GM18909 (cell line): Measurements from ENCODE around the gene ZCCHC14.
"Not testable (repeated sequence)": the region's sequence is repeated elsewhere in the genome, so short reads cannot be mapped to it uniquely, and the experiment has no call there.

Source experiments
- ATAC-seq: cut with Tn5 transposase; IDR thresholded peaks from one replicate; pipeline ENCODE4 v1.9.1; 2021; ENCODE audit warnings: mild to moderate bottlenecking; ENCODE audit not compliant: unreplicated experiment, poor library complexity

ZCCHC14 gene

DNA sequence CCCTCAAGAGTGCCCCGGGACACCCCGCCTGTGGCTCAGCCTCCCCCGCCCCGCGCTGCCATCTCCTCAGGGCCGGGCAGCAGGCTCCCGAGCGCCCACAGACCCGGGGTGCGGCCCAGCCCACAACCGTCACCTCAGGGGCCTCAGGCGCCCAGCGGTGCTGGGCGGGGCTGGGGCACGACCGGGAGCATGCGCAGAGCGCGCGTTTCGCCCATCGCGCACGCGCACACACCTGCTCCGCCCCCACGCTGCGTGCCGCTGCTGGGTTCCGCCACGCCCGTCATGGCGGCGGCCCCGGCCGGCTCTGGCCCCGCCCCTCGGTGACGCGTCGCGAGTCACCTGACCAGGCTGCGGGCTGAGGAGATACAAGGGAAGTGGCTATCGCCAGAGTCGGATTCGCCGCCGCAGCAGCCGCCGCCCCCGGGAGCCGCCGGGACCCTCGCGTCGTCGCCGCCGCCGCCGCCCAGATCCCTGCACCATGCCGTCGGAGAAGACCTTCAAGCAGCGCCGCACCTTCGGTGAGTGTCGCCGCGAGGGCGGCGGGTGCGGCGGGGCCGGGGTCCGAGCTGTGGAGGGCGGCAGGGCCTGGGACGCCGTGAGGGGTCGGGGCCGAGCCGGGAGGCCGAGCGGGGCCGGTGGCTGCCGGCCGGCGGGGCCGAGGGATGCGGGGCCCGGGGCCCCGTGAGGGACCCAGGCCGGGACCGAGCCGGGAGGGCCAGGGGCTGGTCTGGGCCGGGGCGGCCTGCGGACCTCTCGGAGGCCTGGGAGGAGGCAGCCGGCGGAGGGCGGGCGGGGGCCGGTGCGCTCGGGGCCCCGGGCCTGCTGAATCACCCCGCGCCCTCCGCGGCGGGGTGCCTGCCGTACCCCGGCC is 100.6 kb downstream of the ZCCHC14 start, which contains the start of gene MAP1LC3B:
MAP1LC3B (plus strand) TSS at position 387 of the 871 bp plus-strand sequence; CDS start at position 479, 92 bp downstream.
- peak; percentile 63 for ATAC-seq

DNA sequence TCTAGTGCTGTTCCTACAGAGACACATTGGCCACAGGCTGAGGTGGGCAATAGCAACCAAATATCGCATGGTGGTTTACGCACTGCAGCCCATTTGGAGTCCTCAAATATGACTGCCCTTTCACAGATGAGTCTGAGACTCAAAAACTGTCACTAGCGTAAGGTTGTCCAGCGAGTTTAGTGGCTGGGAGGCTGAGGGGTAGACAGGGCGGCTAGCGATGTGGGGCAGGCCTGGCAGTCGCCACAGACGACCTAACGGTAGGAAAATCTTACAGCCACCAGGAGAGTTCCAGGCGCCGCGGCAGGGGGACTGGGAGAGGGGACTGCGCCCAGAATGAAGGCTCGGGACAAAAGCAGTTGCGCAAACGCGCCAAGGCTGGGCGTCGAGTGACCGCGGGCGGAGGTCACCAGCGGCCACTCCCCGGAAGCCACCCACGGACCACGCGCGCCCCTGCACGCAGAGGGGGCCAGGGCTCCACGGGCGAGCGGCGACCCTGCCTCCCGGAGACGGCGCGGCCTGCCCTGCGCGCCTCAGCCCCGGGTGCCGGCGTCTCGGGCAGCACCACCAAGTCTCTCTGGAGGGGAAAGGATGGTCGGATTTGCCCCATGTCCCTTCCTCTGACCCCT is 101.4 kb downstream of the ZCCHC14 start:
- no peak for ATAC-seq

DNA sequence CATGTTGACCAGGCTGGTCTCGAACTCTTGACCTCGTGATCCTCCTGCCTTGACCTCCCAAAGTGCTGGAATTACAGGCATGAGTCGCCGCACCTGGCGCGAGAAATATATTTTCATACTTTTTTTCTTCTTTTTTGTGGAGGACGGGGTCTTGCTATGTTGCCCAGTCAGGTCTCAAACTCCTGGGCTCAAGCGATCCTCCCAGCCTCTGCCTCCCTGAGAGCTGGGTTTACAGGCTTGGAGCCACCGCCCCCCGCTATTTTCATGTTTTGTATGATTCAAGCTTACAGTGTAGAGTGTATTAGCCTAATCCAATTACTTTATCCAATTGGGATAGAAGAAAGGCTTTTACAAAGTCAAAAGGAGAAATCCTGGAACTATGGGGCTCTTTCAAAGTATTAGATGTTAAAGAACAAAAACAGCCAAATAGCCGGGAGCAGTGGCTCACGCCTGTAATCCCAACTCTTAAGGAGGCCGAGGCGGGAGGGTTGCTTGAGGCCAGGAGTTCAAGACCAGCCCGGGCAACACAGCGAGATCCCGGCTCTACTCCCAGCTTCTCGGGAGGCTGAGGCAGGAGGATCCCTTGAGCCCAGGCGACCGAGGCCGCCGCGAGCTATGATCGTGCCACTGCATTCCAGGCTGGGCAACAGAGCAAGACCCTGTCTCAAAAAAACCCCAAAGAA is 102.0 kb downstream of the ZCCHC14 start:
- ATAC-seq: no peak

- ATAC-seq: not testable (repeated sequence)
Observed at GRCh38 chr16:87389914-87390313, 102.9 kb downstream of the ZCCHC14 start.

GRCh38 chr16:87389245-87389644 is 103.6 kb downstream of the ZCCHC14 start:
- ATAC-seq: no peak

- no peak for ATAC-seq
Observed at GRCh38 chr16:87388818-87389134, 104.0 kb downstream of the ZCCHC14 start.

DNA sequence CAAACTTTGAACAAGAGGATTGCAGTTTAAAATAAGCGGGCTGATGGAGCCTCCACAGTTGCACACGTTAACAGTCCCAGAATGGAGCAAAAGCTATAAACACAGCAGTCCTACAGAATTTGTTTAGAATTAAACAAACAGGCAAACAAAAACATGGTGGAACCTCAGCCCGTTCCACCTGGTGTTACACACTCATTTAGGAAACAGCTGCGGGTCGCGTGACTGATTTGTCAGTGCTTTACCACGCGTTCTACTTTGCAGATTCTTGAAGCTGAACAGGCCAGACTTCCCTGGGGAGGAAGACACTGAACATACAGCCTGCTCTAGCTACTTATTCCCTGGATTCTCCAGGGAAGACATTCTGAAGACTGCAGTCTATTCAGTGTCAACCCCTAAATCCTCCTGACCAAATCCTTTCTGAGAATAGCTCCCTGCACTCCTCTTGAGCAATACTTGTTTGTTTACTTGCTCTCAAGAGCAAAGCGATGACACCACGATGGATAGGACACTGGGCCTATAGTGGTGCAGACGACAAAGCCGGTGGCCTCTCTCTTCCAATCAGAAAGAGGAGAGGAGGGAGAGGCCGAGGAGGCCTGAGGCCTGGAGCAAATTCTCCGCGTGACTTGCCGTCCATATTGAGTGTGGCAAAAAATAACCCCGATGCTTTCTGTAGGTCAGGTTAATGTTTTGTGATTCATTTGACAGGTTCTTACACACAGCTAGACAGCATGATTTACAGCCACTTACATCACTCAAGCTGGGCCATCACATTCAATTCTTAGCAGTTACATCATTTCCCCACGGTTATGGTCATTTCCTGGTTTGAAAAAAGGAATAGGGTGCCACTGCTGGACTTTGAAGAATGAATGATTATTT is 104.6 kb downstream of the ZCCHC14 start:
- peak; percentile 56 for ATAC-seq

DNA sequence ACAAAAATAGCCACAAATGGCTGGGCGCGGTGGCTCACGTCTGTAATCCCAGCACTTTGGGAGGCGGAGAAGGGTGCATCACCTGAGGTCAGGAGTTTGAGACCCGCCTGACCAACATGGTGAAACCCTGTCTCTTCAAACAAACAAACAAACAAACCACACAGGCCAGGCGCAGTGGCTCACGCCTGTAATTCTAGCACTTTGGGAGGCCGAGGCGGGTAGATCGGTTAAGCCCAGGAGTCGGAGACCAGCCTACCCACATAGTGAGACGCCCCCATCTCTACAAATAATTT is 108.0 kb downstream of the ZCCHC14 start:
- ATAC-seq: not testable (repeated sequence)

DNA sequence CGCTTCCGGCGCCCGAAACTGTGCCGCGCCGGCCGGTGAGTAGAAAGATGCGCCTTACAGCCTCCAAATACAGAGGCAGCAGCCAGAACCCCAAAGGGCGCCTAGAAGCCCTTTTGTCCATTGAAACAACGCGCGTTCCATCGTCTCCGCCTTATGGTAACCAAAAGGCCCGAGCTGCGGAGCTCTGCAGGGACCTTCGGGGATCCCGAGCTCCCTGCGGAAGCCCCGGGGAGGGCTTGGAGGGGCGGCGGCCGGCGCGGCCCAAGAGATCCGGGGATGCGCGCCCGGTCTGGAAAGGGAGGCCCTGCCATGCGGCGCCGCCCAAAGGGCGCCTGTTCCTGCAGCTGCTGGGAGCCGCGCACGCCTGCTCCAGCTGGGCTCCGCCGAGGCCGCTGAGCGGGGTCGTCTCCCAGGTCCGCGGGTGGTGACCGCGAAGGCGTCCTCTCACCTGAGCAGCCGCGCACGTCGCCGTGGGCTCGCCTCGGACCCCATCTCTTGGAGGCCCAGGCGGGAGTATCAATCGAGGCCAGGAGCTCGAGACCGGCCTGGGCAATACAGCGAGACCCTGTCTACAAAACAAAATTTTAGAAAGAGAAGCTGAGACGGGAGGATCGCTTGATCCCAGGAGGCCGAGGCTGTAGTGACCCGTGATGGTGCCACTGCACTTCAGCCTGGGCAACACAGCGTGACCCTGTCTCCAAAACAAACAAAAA is 108.5 kb downstream of the ZCCHC14 start:
- ATAC-seq: peak; percentile 3

DNA sequence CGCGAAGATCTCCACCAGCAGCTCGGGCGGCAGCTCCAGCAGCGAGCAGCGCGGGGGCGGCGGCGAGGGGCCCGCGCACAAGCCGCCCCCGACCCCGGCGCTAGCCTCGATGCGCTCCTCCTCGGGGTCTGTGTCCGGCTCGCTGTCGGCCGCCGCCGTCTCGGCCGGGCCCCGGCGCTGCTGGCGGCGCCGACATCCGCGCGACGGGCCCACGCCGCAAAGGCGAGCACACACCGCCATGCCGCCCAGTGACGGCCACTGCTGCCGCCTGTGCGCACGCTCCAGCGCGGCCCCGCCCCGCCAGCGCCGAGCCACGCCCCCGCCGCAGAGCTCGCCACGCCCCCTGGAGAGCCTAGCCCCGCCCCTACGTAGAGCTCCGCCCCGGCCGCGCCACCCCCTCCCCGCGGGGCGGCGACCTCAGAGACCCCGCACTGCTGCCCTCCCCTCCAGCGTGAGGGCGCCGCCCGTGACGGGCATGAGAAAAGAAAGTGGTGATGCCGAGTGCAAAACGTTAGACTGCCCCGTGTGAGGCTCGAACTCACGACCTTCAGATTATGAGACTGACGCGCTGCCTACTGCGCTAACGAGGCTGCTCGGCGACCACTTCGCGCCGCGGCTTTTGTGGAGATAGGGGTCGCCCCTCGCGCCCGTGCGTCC is 109.2 kb downstream of the ZCCHC14 start, which contains the start of gene FBXO31:
FBXO31 (minus strand) TSS at position 272 of the 657 bp plus-strand sequence; CDS start at position 240, 32 bp downstream.
- peak; percentile 56 for ATAC-seq

DNA sequence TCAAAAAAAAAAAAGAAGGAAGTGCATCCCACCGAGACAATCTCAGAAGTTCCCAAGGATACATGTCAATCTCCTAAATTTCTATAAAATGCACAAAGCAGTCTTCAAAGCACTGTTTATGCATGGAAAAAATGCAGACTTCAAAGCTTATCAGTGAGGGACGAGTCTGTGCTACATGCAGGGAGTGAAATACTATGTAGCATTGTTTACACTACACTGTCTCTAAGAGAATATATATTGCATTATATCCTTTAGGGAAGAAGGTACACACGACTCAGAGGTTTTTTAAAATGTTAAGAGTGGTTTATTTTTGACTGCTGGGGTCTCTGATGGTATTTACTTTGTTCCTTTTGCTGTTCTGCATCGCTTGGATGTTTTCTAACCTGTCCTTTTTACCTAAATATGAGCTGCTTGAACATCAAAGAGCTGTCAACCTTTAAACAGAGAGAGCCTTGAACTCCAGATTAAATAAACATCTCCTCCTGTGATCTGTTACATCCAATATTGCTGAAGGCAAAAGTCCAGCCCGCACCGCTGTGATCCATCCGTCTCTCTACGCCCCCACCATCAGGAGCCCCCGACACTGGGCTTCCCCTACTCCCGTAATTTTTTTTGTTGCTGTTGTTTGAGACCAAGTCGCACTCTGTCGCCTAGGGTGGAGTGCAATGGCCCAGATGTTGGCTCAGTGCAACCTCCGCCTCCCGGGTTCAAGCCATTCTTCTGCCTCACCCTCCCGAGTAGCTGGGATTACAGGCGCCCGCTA is 110.6 kb downstream of the ZCCHC14 start:
- no peak for ATAC-seq

DNA sequence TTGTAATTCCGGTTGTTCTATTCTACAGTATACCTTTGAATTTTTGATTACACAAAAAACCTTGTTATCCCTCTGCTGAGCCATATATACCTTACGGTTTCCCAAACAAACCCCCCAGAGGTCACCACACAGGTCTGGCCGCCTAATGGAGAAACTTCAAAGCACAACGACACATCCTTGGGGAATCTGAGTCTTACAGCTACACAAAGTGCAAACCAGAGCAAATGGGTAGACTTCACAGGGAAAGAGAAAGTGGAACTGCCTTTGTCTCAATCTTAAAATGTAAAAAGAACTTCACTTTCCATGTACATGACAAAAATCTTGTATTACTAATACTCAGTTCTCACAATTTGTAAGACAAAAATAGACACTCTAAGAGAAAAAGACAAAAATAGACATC is 111.9 kb downstream of the ZCCHC14 start:
- ATAC-seq: no peak

DNA sequence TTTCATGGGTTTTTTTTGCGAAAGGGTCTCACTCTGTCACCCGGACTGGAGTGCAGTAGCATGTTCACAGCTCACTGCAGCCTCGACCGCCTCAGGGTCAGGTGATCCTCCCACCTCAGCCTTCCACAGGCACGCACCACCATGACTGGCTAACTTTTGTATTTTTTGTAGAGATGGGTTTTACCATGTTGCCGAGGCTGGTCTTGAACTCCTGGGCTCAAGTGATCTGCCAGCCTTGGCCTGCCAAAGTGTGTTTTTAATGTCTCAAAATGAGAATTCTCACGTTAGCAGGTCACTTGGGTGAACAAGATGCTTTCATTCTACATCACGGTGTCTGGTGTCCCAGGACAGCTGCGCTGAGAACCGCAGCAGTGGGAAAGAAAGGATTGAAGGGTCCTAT is 112.4 kb downstream of the ZCCHC14 start:
- ATAC-seq: no peak

GRCh38 chr16:87379312-87379752 is 113.5 kb downstream of the ZCCHC14 start:
- not testable (repeated sequence) for ATAC-seq

DNA sequence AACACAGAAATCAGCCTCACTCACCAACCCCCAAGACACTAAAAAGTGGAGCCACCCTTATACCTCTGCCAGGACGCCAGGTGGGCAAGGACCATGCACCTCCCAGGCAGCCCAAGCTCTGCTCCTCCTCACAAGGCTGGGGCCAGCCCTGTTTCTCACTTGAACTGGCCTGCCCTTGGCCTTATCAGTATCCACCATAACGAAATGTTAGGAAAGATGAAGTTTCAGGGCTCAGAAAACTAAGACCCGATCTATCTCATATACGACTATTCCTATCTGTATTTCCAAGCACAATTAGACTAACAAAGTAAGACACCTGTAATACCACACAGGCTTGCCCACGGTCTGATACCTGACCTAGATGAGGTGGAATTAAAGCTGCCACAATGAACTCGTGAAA is 116.2 kb downstream of the ZCCHC14 start:
- no peak for ATAC-seq

DNA sequence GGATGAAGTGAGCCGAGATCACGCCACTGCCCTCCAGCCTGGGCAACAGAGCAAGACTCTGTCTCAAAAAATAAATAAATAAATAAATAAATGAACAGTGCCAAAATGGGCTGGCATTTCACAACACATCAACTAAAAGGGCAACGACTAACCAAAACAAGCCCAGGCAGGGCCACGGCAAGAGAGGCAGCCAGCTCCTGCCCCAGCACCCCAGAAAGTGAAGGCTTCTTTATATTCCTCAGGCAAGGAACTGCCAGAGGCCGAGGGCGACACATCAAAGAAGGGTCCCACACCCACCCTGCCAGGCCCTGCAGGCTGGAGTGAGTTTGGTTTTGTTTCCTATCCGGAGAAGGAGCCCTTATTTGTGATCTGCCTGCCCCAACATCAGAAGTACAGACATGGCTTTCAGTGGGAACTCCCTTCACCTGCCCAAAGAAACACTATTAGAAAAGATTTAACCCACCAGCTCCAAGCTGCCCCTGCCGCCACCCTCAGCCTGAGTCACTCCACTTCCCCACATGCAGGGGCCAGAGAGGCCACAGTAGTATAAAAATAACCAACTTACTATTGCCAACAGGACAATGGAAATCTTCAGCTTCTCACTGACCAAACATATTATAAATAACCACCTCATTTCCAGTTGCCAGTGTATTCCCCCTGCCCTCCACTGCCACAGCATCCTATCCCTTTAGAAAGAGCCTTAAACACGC is 117.2 kb downstream of the ZCCHC14 start:
- no peak for ATAC-seq

DNA sequence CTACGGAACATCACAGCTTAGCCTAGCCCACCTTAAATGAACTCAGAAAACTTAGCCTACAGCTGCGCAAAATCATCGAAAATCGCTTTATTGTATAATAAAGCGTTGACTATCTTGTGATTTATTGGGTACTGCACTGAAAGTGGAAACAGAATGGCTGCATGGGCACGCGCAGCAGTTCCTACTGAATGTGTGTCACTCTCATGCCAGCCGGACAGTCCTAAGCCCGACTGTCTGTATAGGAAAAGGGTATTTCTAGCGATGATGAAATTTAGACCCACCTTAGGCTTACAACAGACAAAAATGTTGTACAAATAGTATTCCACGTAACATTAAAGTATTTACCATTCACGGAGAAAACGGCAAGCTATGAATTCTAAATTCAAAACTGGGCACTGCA is 118.5 kb downstream of the ZCCHC14 start:
- no peak for ATAC-seq

DNA sequence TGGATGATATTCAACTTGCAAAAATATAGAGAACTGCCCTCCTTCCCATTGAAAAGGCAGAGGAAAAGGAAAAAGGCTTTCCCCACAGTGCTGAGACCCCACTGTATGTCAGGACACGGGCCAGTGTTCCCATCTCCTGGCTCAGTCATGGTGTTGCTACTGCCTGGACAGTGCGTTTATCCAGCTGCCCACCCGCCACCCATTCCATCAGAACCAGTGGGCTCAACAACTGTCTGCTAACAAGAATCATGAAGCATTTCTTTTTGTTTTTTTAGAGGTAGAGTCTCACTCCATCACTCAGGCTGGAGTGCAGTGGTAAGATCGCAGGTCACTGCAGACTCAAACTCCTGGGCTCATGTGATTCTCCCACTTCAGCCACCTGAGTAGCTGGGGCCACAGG is 120.5 kb downstream of the ZCCHC14 start:
- ATAC-seq: no peak
